NCI-H1105 (cell line): ENCODE measurements around the gene SESN3.
"Not testable (repeated sequence)": the region's sequence is repeated elsewhere in the genome, so short reads cannot be mapped to it uniquely, and the experiment has no call there.

ENCODE experiments used
- DNase-seq: peaks from one replicate; lab custom pipeline; 2025; lab: John Stamatoyannopoulos, UW

The SESN3 gene, protein sequence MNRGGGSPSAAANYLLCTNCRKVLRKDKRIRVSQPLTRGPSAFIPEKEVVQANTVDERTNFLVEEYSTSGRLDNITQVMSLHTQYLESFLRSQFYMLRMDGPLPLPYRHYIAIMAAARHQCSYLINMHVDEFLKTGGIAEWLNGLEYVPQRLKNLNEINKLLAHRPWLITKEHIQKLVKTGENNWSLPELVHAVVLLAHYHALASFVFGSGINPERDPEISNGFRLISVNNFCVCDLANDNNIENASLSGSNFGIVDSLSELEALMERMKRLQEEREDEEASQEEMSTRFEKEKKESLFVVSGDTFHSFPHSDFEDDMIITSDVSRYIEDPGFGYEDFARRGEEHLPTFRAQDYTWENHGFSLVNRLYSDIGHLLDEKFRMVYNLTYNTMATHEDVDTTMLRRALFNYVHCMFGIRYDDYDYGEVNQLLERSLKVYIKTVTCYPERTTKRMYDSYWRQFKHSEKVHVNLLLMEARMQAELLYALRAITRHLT

DNA sequence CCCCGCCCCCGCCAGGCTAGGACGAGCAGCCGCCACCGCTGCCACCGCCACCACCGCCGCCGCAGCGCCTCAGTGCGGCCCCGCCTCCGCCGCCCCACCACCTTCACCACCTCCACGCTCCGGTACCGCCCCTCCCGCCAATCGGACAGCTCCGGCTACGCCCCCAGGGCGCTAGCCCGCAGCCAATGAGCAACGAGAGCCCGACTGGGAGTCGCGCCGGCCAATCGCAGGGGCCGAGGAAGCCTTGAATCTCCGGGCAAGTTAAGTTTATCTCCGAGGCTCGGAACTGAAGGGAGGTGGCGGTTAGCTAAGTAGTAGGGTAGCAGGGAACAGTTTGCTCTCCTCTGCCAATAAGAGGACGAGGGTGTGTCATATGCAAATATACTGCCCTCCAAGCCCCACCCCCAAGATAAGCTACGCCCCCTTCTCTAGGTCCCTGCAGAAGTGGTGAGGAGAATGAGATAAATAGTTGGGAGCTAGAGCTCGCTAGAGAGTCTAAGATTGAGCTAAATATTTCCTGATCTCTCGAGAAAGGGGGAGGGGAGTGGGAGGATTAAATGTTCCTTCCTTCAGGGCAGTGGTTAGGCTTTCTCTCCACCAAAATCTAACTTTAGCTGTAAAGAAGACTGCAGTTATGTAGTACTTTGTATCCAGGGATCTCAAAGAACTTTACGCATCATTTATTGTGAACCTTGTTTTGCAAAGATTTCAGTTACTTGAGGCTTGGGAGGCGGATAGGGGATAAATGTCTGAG, at the start of gene SESN3:
SESN3 (minus strand) TSS at position 76 of the 754 bp plus-strand sequence. CDS start 342 bp downstream, outside the sequence.
- DNase-seq, result peak; percentile 99

DNA sequence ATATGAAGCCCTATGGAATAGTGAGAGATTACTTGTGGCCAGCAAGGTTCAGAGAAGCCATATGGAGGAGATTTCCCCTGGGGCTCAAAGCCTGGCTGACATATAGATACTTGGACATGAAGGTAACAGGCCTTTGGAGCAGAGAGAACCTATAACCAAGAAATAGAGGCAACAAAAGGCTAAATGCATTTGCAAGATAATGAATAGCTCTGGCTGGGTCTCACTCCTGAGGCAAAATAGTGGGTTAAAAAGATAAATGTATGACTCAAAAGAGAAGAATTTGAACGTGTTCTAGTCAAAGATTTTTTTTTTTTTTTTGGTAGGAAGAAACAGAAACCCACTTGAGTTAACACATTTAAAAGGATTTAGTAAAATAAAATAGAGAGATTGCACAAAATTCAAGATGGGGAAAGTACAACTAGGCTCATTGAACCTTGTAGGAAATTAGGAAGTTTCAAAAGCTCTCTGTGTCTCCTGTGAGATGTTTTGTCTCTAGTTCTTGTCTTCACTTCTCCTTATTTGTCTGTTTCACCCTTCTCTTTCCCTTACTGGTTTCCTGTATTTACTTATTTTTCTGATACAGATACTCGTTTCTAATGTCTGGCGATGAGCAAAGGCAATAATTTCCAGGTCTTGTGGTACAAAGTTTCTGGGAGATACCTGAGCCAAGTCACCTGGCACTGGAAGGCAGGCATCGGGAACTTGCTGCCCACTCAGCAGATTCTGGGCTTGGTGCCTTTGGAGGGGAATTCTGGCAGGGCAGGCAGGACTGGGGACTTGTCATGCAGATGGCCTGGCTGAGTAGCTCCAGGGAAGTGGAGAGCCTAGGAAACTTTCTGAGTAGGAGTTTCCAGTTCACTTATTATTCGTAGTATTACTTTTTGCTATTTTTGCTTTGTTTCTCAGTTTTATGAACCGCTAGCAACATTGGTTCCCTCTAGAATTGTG, 49.2 kb upstream of the SESN3 start:
- DNase-seq, result no peak

DNA sequence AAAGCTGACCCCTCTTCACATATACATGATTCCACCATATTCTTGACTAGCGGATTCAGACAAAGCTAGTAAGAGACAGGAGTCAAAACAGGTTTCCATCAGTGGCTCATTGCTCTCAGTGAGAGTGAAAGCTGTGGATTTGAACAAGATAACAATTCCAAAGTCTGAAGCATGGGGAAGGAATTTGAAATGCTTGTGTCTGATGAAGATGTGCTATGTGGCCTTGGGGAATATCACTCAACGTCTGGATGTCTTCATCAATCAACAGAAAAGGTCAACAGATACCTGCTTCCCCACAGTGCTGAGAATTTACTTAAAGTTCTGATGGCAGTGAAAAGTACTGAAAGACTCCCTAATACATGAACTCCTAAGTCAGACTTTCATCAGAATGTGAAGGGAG, 46.9 kb upstream of the SESN3 start:
- no peak for DNase-seq

DNA sequence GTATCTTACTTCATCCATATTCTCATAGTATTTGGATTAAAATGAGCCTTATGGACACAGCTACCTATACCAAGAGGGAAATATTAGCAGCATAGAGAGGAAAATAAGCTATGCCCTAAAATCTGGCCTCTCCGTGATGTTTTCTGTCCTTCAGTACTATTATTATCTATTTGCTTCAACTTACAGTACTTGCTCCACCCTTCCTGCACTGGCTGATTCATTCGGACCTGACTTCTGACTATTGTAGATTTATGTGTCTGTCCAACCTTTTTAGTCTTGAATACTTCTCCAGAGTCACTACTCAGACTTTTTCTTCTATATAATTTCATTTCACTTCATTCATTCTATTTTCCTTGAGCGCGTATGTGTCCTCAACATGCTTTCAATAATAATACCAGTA, 45.1 kb upstream of the SESN3 start:
- DNase-seq, result no peak

DNA sequence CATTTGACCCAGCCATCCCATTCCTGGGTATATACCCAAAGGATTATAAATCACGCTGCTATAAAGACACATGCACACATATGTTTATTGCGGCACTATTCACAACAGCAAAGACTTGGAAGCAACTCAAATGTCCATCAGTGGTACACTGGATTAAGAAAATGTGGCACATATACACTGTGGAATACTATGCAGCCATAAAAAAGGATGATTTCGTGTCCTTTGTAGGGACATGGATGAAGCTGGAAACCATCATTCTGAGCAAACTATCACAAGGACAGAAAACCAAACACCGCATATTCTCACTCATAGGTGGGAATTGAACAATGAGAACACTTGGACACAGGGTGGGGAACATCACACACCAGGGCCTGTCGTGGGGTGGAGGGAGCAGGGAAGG, 42.6 kb upstream of the SESN3 start:
- not testable (repeated sequence) for DNase-seq

DNA sequence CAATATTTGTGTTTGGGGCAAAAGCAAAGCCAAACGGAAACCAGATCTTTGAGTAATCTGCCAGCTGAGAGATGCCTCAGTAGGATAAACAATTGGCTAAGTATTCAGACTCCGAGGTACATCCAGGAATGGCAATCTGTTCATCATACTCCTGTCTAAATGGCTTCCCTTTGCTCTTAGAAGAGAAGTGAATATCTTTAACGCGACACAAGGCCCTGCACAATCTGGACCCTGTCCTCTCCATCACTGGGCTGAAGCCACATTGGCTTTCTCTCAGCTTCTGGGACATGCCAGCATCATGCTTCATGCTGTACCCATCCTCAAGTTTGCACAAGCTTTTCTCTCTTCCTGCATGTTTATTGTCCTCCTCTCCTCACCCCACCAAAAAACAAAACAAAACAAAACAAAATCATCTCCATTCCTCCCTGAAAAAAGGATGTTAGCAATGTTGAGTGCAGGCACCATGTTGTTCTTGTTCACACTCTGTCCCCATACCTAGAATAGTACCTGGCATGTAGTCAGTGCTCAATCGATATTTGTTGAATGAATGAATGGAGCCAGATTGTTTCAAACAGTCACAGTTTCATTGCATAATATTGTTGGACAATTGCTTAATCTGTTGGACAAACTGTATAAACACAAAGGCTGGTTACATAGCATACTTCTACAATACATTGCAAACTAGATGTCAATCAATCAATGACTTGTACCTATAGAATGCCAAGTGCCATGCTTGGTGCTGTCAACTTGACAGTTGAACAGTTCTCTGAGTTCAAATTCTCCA, 38.2 kb upstream of the SESN3 start:
- DNase-seq, result no peak

DNA sequence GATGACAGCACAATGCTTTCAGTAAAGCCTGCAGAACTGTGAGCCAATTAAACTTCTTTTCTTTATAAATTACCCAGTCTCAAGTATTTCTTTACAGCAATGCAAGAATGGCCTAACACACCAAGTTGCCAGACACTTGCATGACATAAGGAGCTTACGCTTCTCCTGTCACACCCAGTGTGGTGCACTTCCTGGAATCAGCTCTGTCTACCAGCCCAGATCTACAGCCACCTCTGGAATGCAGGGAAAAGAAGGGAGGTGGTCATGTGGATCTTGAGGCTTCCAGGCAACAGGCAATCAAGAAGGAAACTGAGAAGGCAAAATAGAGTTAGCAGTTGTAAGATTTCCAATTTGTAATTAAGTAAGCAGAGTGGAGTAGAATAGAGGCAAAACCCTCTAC, 37.4 kb upstream of the SESN3 start:
- no peak for DNase-seq

DNA sequence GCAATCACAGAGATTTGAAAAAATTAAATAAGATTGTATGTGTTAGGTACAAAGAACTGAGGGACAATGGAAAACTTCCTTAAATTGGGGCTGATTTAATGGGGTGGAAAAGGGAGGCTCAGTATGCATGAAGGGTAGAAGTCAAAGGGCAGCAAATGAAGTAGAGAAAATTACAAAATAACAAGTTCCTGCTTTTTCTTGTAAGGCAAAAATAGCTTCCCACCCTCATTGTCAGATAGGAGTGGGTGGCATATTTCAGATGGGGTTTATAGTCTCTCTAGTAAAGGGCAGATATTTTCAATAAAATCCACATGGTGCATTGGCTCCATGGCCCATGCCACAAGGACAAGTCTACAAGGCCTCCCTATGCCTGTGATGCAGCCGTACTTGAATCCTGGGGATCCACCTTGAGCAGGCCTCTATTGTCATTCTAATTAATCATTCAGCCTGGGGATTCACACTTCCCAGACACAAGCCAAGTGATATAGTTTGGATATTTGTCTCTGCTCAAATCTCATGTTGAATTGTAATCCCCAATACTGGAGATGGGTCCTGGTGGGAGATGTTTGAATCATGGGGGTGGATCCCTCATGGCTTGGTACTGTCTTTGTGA, 36.7 kb upstream of the SESN3 start:
- DNase-seq, result no peak

DNA sequence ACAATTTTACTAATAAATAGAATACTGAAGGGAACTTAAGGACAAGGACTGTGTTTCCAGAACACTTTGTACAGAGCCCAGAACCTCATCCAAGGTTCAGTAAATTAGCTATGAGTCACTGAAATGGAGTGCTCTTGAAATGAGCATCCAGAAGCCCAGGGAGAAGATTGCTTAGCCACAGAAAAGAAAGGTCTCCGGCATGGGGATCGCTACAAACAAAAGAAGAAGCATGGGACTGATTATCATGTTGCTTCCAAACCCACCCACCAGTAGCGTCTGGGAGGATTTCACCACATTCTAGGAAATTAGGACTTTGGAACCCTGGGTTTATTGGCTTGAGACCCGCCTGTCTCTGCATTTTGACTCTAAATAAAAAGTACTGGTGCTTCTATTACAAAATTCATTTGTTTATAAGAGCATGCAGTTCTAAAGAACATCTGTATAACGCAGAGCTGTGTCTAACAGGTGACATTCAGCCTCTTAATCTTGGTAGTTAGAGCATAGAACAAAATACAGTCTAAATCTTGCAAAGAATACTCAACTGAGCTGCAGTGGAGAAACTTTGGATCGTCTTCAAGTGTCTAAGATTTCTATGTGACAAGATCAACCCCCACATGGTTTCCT, 35.9 kb upstream of the SESN3 start:
- DNase-seq, result no peak

DNA sequence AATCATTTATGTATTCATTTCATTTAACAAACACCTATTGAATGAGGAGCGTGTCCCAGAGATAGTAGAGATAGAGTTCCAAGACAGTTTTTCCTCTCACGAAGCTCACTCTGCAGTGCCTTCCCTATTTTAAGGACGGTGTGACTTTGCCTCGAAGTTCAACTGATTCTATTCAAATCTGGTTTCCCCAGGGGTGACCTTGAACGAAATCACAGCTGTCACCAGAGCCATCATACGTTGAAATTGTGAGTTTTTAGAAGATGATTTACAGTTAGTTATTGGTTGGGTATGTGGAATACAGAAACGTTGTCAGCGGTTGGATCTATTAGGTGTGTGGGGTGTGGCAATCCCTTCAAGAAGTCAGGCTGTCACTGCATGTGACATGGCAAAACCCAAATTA, 33.9 kb upstream of the SESN3 start:
- DNase-seq, result no peak

DNA sequence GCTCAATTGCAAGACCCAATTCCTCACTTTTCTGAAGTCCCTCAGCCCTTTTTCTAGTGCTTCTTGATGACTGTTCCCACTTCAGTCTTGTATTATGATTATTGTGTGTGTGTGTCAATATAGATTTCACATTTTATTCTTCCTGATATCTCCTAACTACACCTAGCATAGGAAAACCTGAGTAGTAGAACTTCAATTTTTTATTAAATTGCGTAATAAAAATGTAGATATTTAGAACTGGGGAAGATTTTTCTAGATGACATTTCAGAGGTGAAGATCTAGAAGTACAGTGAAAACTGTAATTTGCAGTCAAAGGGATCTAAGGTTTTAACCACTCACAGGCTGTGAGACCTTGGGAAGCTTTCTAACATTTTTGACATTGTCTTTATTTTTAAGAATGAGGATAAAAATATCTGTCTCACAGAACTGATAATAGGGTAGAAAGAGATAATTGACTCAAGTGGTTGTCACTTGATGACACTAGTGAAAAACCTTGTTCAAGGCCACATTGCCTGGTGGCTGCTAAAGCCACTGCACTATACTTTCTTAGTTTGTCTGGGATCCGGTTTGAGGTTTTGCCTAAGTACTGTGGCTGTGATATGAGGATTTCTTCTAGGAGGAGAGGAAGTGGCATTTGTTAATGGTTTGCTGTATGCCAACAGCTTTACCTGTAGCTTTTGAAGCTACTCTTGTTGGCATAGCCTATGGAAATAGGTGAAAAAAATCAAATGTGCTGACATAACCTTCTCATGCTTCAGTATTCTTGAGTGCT, 32.2 kb upstream of the SESN3 start:
- DNase-seq, result no peak

DNA sequence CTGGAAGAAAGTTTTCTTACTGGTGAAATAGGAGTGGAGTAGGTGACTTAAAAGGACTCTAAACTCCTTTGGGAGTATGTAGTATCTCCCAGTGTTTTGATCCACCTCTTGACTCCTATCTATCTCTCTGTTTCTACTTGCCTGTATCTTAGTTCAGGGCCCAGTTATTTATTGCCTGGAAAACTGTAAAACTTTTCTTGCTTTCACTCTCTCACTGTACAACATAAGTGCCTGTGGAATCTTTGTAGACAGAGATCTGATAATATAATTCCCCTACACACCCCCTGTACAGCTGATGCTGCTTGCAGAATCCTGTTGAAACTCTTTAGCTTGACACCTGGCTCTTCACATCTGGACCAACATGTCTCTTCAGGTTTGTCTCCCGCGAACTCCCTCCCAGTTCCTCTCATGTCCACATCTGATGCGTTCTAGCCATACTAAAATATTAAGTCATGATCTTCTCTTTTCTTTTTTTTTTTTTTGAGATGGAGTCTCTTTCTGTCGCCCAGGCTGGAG, 26.5 kb upstream of the SESN3 start:
- no peak for DNase-seq

DNA sequence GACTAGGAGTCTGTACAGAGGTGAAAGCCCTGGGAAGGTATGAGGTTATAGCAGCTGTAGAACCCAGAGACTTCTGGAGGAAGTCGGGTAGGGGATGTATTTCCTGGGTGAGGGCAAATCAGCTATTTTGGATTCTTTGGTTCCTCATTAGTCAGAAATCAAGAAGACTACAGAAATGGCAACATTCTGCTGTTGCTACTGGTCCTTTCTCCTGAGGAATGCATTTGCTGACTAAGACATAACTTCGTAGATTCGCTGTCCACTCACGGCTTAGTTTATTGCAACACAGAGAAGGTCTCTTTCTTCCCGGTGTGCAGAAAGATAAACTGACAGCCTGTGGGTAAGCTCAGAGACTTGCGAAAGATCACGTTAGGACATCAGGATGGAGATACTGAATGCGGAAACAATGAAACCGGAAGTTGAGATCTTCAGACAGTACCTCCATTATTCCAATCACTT, 25.3 kb upstream of the SESN3 start:
- DNase-seq, result no peak

DNA sequence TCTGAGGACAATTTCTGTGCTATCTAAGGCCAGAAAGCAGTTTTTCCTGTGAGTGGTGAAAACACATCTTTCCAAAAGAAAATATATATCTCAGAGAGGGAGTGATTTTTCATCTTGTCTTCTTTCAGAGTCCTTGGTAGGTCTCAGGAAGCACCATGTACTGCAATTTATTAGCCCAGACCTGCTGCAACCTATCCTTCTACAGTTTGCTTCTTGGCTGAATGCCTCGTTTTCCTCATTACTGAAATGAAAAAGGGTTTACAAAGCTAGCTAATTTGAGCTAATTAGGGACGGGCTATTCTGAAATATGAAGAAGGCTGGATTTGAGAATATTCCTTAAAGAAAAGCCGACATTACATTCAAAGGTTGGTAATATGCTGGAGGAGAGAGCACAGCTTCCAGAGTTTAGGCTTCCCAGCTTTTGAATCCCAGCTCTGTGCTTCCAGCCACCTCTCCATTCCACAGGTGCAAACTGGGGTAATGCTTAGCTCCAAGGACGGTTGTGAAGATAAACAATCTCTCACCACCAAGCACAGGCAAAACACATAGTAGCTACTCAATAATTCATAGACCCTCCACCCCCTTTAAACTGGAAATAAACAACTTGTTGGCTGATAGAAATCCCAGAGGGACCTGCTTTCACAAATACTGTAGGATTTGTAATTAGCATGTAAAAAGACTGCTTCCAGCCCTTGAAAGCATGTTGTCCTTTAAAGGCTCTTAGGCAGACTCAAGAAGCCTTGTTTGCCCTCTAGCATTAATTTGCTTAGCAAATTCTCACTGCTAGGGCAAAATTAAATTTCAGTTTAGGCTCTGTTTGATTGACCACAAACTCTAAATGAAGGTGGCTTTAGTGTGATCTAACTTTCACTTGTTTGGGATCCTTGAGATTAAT, 24.5 kb upstream of the SESN3 start:
- peak; percentile 63 for DNase-seq

DNA sequence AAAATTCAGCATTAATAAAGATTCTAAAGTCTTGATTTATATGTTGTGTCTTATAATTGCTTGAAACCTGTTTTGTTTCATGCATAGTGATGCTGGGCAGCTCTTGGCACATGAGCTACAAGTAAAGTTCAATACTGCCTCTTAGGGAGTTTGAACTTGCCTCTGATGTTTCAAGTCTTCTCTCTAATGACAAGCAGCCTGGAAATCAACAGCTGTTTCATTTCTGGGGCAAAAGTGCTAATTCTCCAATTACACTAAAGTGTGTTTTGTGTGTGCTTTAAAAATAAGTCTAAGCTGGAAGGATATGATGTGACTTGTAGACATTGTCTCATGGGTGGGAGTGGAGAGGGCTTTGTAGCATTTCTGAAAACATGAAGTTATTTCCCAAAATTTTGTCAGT, 23.7 kb upstream of the SESN3 start:
- no peak for DNase-seq

DNA sequence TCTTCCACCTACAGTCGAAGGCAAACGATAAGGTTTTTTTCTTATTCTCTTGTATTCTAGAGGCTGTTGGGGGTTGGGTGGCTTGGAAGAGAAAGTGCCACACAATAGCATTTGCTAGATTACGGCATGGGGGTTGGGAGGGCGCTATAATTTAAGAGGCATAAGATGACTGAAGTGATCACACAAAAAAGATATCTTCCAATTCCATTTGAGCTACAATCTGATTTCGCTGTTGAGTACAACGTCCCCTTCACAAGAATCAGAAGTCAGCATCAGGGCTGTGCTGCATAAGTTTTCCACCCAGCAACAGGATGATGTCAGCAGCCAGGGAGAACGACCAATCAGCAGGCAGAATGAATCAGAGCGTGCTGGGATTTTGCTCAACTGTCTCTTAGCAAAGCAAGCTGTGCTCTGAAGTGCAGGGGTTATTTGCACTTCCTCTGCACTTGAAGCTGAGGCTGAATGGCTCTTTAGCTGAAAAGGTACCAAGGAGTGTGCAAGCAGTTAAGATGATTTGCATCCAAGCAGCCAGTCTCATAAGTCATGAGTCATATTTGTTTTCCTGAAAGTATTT, 23.2 kb upstream of the SESN3 start:
- peak; percentile 67 for DNase-seq

DNA sequence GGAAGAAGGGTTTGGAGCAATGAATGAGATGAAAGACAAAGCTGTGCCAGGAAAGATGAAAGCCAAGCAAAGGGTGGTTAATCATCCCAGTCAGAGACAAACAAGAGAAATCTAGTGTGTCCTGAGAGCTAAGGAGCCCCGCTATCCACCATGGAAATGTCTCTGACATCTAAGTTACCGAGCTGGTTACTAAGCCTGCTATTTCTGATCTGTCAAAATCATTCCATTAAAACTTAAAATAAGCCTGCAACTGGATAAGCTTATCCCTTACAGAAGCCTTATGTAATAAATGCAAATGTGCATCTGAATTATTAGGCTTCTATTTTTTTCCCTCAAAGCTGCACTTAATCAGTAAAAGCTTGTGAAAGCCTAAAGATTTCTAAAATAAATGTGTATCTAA, 22.1 kb upstream of the SESN3 start:
- DNase-seq, result no peak

DNA sequence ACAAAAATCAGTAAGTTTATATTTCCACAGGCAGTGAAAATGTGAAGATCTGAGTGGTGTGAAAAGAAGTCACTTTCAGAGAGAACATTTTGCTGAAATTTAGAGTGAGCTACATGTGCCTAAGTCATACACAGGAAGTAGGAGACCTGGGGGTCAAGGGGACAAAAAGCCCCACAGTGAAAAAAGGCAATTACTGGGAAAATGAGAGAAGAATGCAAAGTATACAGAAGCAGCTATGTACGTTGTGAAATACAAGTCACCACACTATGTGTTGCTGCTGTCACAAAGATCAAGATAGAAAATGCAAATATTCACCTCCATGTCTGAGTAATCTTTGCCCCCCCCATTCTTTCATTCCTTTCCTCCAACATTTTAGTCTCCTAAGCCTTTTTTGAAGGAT, 21.6 kb upstream of the SESN3 start:
- no peak for DNase-seq
